MCF 10A (cell line): ENCODE measurements around the gene NANOS3. TPM values are rescaled to one million over a fixed set of nuclear protein-coding genes. Genes with fewer than 3 reads are reported as not detected.

Experiments used
- BruUV-seq: library from RNA; stranded (reverse); fragments of 400-500 nt; replicated peaks from 2 replicates; lab custom pipeline; 2021; lab: Mats Ljungman, UMichigan
- CTCF ChIA-PET: fragments of 300-600 bp; sonication (Branson Sonifier 250); formaldehyde crosslinking; extraction: SDS; loops from one replicate; lab custom pipeline; 2021; ENCODE audit warnings: antibody characterized with exemption, inconsistent platforms; lab: Yijun Ruan, JAX
- POLR2A ChIA-PET: fragments of 300-600, 350-650 bp; sonication (Branson Sonifier 250); formaldehyde crosslinking; extraction: SDS; loops from one replicate; lab custom pipeline; 2020; ENCODE audit warnings: antibody characterized with exemption, inconsistent platforms; lab: Yijun Ruan, JAX
- DNase-seq: peaks from one replicate; pipeline ENCODE4 v3.0.0-alpha.2; 2018; ENCODE audit not compliant: unreplicated experiment
- H3K27ac Mint-ChIP-seq: one replicate; pipeline ENCODE4 v1.8.0; 2022; ENCODE audit warnings: mild to moderate bottlenecking, low read depth, mixed read lengths; ENCODE audit not compliant: unreplicated experiment
- H3K27me3 Mint-ChIP-seq: one replicate; pipeline ENCODE4 v1.8.0; 2022; ENCODE audit warnings: mixed read lengths; ENCODE audit not compliant: insufficient read depth, unreplicated experiment
- H3K36me3 Mint-ChIP-seq: one replicate; pipeline ENCODE4 v1.8.0; 2022; ENCODE audit warnings: mild to moderate bottlenecking, moderate library complexity, mixed read lengths; ENCODE audit not compliant: insufficient read depth, unreplicated experiment
- H3K4me1 Mint-ChIP-seq: one replicate; pipeline ENCODE4 v1.8.0; 2022; ENCODE audit warnings: mixed read lengths; ENCODE audit not compliant: insufficient read depth, unreplicated experiment
- H3K4me3 Mint-ChIP-seq: one replicate; pipeline ENCODE4 v1.8.0; 2022; ENCODE audit warnings: mild to moderate bottlenecking, moderate library complexity, mixed read lengths; ENCODE audit not compliant: unreplicated experiment
- H3K9me3 Mint-ChIP-seq: one replicate; pipeline ENCODE4 v1.8.0; 2022; ENCODE audit warnings: mixed read lengths; ENCODE audit not compliant: unreplicated experiment
- CTCF ChIP-seq: fragments of 200-600 bp; IDR thresholded peaks from one replicate; pipeline ENCODE4 v1.8.0; 2022; ENCODE audit warnings: antibody characterized with exemption, mild to moderate bottlenecking; ENCODE audit not compliant: unreplicated experiment
- intact Hi-C: fragments of 100-400 bp; cut with micrococcal nuclease; formaldehyde crosslinking; loops from 2 replicates; pipeline ENCODE4 v1.14.1; 2022
- total RNA-seq: library from RNA; stranded (reverse); gene quantifications from 2 replicates; pipeline ENCODE4 v1.2.3, GENCODE V29; 2022

The NANOS3 gene
- total RNA-seq, 1 experiment from 2014 or later, result not detected

GRCh38 chr19:13875824-13876223 lies 1.1 kb upstream of the NANOS3 start:
- Mint-ChIP-seq H3K27me3 (no peaks in the 10 kb centered on the region), H3K27ac (no peak overlapping the region), H3K9me3 (no peaks in the 10 kb centered on the region), H3K4me1 (no peaks in the 10 kb centered on the region), H3K4me3 (no peak overlapping the region), H3K36me3 (no peaks in the 10 kb centered on the region)
- ChIA-PET POLR2A (interaction anchor here (1.2 kb wide), 1 partner anchor 173 kb away, joined by 5 read pairs; no protein-coding TSS in a partner anchor), CTCF (interaction anchor here (0.7 to 1.4 kb wide), 2 partner anchors 93 to 184 kb away, joined by 3 to 6 read pairs; no protein-coding TSS in a partner anchor)
- no peak for TF ChIP-seq CTCF
- intact Hi-C loops, result no loop called here
- no TSS peak for BruUV-seq
- DNase-seq, result no peak

- intact Hi-C loops, result no loop called here
- H3K27ac Mint-ChIP-seq, result no peak overlapping the region
- H3K36me3 Mint-ChIP-seq, result no peaks in the 10 kb centered on the region
- H3K27me3 Mint-ChIP-seq, result no peaks in the 10 kb centered on the region
- H3K9me3 Mint-ChIP-seq, result no peaks in the 10 kb centered on the region
- TF ChIP-seq CTCF, result no peak
- H3K4me1 Mint-ChIP-seq, result no peaks in the 10 kb centered on the region
- H3K4me3 Mint-ChIP-seq, result no peak overlapping the region
- DNase-seq, result no peak
- BruUV-seq, result no TSS peak
- ChIA-PET POLR2A (no interaction called here), CTCF (interaction anchor here (0.6 to 1.2 kb wide), 4 partner anchors 9 to 297 kb away, joined by 3 to 5 read pairs (median 4); no protein-coding TSS in a partner anchor)
Measured at GRCh38 chr19:13877303-13877702, 369 bp downstream of the NANOS3 start.

GRCh38 chr19:13880059-13881043 lies 3.4 kb downstream of the NANOS3 start:
- intact Hi-C loops, result loop anchor here (1.0 to 5.0 kb wide), 6 partner anchors 72 to 283 kb away; partner anchors contain the start of gene DCAF15
- peak; percentile 97 for DNase-seq
- TF ChIP-seq CTCF, result peak; percentile 98
- Mint-ChIP-seq H3K4me3 (peak overlapping the region; percentile 38), H3K27ac (peak overlapping the region; percentile 63), H3K4me1 (no peaks in the 10 kb centered on the region), H3K27me3 (no peaks in the 10 kb centered on the region), H3K36me3 (no peaks in the 10 kb centered on the region), H3K9me3 (no peaks in the 10 kb centered on the region)
- no TSS peak for BruUV-seq
- CTCF ChIA-PET, result interaction anchor here (0.6 to 1.7 kb wide), 49 partner anchors 8 to 710 kb away, joined by 3 to 22 read pairs (median 4); partner anchors contain the start of genes IL27RA and MISP3
- POLR2A ChIA-PET, result interaction anchor here (0.7 to 2.2 kb wide), 3 partner anchors 72 to 625 kb away, joined by 3 to 11 read pairs (median 4); partner anchors contain the start of genes DCAF15 and RFX1
